Adipose tissue (tissue), 3 donors: ENCODE data around the gene WNT5B. TPM values are rescaled to one million over a fixed set of nuclear protein-coding genes. Genes with fewer than 3 reads are reported as not detected.
"Not testable (repeated sequence)": the region's sequence is repeated elsewhere in the genome, so short reads cannot be mapped to it uniquely, and the experiment has no call there.

ENCODE experiments used
- H3K27ac ChIP-seq: one replicate; pipeline ENCODE4 v1.5.1; 2013; ENCODE audit warnings: low read depth, low read length
- WGBS, 3 donors: extraction: QIAGEN DNeasy Blood & Tissue Kit; methylation state at CpG; one replicate each; pipeline ENCODE4 v1.1.7; 2013; 5-methylcytosine and 5-hydroxymethylcytosine counted together
- polyA plus RNA-seq, 3 donors: library from polyadenylated mRNA; stranded (reverse); fragments of 200-250 nt; gene quantifications; one replicate each; pipeline ENCODE4 v1.2.3, GENCODE V29; 2013
- donor health status: healthy with polysubstance abuse.
- donor health status: Bipolar disorder and iron deficiency.
- donor health status: healthy.

The WNT5B gene
- polyA plus RNA-seq, 3 donors: 0.76 to 2.2 (median 0.94) TPM

GRCh38 chr12:1666215-1666614 is 37.2 kb downstream of the WNT5B start:
- no peak overlapping the region for H3K27ac ChIP-seq

GRCh38 chr12:1666685-1667162 is 37.7 kb downstream of the WNT5B start:
- WGBS, 3 donors: 3 to 20% (median 20%) methylated on average over 2 of the region's 2 CpGs
- no peak overlapping the region for H3K27ac ChIP-seq

More at GRCh38 chr12:1666215-1666614, 37.2 kb downstream of the WNT5B start:
- 30 to 62% (median 61%) methylated on average over 5 of the region's 5 CpGs for WGBS, 3 donors

GRCh38 chr12:1668833-1669543 is 40.0 kb downstream of the WNT5B start:
- WGBS, 3 donors: 45 to 72% (median 47%) methylated on average over 18 of the region's 18 CpGs
- no peak overlapping the region for H3K27ac ChIP-seq

GRCh38 chr12:1670358-1671268 is 41.6 kb downstream of the WNT5B start:
- no peak overlapping the region for H3K27ac ChIP-seq
- WGBS, 3 donors: 76 to 78% (median 77%) methylated on average over 14 of the region's 14 CpGs

GRCh38 chr12:1676043-1676442 is 47.0 kb downstream of the WNT5B start:
- 93 to 96% (median 95%) methylated on average over 3 of the region's 3 CpGs for WGBS, 3 donors
- no peak overlapping the region for H3K27ac ChIP-seq

GRCh38 chr12:1680804-1681492 is 51.9 kb downstream of the WNT5B start:
- WGBS, 3 donors: 68 to 78% (median 70%) methylated on average over 7 of the region's 7 CpGs
- H3K27ac ChIP-seq: no peak overlapping the region

- H3K27ac ChIP-seq: no peak overlapping the region
- WGBS, 3 donors: 42 to 46% (median 45%) methylated on average over 2 of the region's 2 CpGs
Measured at GRCh38 chr12:1681493-1681807, 52.4 kb downstream of the WNT5B start.

- no peak overlapping the region for H3K27ac ChIP-seq
- WGBS, 3 donors: 95 to 96% (median 95%) methylated on average over 5 of the region's 5 CpGs
Measured at GRCh38 chr12:1688086-1688710, 59.2 kb downstream of the WNT5B start.

GRCh38 chr12:1690578-1691122 is 61.6 kb downstream of the WNT5B start, which contains the start of gene ADIPOR2:
Gene ADIPOR2, plus strand, starts transcription at chr12:1691070. Its CDS starts 63,274 bp downstream, at chr12:1754344.
- peak within 1 kb of the TSS; percentile 90 for H3K27ac ChIP-seq
- WGBS, 3 donors: 1% methylated on average over 53 to 59 of the region's 59 CpGs

GRCh38 chr12:1691123-1692007 is 62.3 kb downstream of the WNT5B start:
- peak overlapping the region; percentile 90 for H3K27ac ChIP-seq
- 0 to 1% (median 0%) methylated on average over 47 to 56 of the region's 56 CpGs for WGBS, 3 donors

GRCh38 chr12:1692226-1692625 is 63.2 kb downstream of the WNT5B start:
- WGBS, 3 donors: 18 to 28% (median 27%) methylated on average over 4 of the region's 4 CpGs
- H3K27ac ChIP-seq: no peak overlapping the region

- WGBS, 3 donors: 67 to 81% (median 69%) methylated on average over 15 of the region's 15 CpGs
- H3K27ac ChIP-seq: no peak overlapping the region
Measured at GRCh38 chr12:1692895-1693610, 64.0 kb downstream of the WNT5B start.

GRCh38 chr12:1695097-1695496 is 66.1 kb downstream of the WNT5B start:
- H3K27ac ChIP-seq: not testable (repeated sequence)
- WGBS, 3 donors: 89 to 99% (median 96%) methylated on average over 8 of the region's 8 CpGs

- no peak overlapping the region for H3K27ac ChIP-seq
- WGBS, 3 donors: 45 to 68% (median 46%) methylated on average over 8 of the region's 8 CpGs
Measured at GRCh38 chr12:1695886-1696670, 67.0 kb downstream of the WNT5B start.

- H3K27ac ChIP-seq: no peak overlapping the region
Measured at GRCh38 chr12:1696800-1697199, 67.8 kb downstream of the WNT5B start.
